Ishikawa (cell line): ENCODE measurements around the gene PER1.

Experiments used
- CEBPB ChIP-seq: IDR thresholded peaks from 2 replicates; pipeline ENCODE4 v1.6.1; 2012
- CREB1 ChIP-seq: IDR thresholded peaks from 2 replicates; pipeline ENCODE4 v1.6.1; 2012; ENCODE audit warnings: low read depth
- EGR1 ChIP-seq: IDR thresholded peaks from 2 replicates; pipeline ENCODE4 v1.6.1; 2012
- EP300 ChIP-seq: IDR thresholded peaks from 2 replicates; pipeline ENCODE4 v1.6.1; 2012; ENCODE audit warnings: borderline replicate concordance
- FOXM1 ChIP-seq: IDR thresholded peaks from 2 replicates; pipeline ENCODE4 v1.6.1; 2012; ENCODE audit warnings: low read depth, borderline replicate concordance
- MAX ChIP-seq: IDR thresholded peaks from 2 replicates; pipeline ENCODE4 v1.6.1; 2012
- NFIC ChIP-seq: IDR thresholded peaks from 2 replicates; pipeline ENCODE4 v1.6.1; 2012
- RAD21 ChIP-seq: IDR thresholded peaks from 2 replicates; pipeline ENCODE4 v1.6.1; 2012; ENCODE audit warnings: low read depth
- REST ChIP-seq: IDR thresholded peaks from 2 replicates; pipeline ENCODE4 v1.6.1; 2012; ENCODE audit warnings: low read depth, mild to moderate bottlenecking
- TAF1 ChIP-seq: IDR thresholded peaks from 2 replicates; pipeline ENCODE4 v1.6.1; 2012; ENCODE audit warnings: low read depth, mild to moderate bottlenecking
- TCF12 ChIP-seq: IDR thresholded peaks from 2 replicates; pipeline ENCODE4 v1.6.1; 2012; ENCODE audit warnings: low read depth
- TEAD4 ChIP-seq: IDR thresholded peaks from 2 replicates; pipeline ENCODE4 v1.6.1; 2012
- USF1 ChIP-seq: IDR thresholded peaks from 2 replicates; pipeline ENCODE4 v1.6.1; 2012
- YY1 ChIP-seq: IDR thresholded peaks from 2 replicates; pipeline ENCODE4 v1.6.1; 2012; ENCODE audit warnings: low read depth
- ZBTB7A ChIP-seq: IDR thresholded peaks from 2 replicates; pipeline ENCODE4 v1.6.1; 2012; ENCODE audit warnings: low read depth

PER1 gene

GRCh38 chr17:8147141-8147804, 4.9 kb downstream of the PER1 start:
- no peak for TF ChIP-seq TAF1
- no peak for TF ChIP-seq REST
- no peak for TF ChIP-seq USF1
- no peak for TF ChIP-seq NFIC
- TF ChIP-seq TCF12 = no peak
- no peak for TF ChIP-seq YY1
- no peak for TF ChIP-seq TEAD4
- TF ChIP-seq ZBTB7A = no peak
- no peak for TF ChIP-seq EGR1
- no peak for TF ChIP-seq FOXM1
- no peak for TF ChIP-seq CREB1
- no peak for TF ChIP-seq MAX
- no peak for TF ChIP-seq RAD21
- TF ChIP-seq EP300 = no peak
- no peak for TF ChIP-seq CEBPB

GRCh38 chr17:8146381-8147140, 5.6 kb downstream of the PER1 start:
- TF ChIP-seq TEAD4 (no peak), CREB1 (no peak), EP300 (no peak), FOXM1 (no peak), EGR1 (no peak), MAX (no peak), TAF1 (no peak), REST (no peak), USF1 (no peak), NFIC (no peak), YY1 (no peak), ZBTB7A (no peak), RAD21 (no peak)

GRCh38 chr17:8145811-8146210, 6.4 kb downstream of the PER1 start:
- TF ChIP-seq FOXM1 (no peak), NFIC (no peak), TCF12 (no peak), TEAD4 (no peak), CREB1 (no peak), TAF1 (no peak), MAX (no peak)

- TF ChIP-seq EP300 (no peak), REST (no peak), TCF12 (no peak), TAF1 (no peak), CEBPB (no peak), FOXM1 (no peak), ZBTB7A (no peak), CREB1 (no peak)
These were observed 7.6 kb downstream of the PER1 start for GRCh38 chr17:8144401-8145231.
